ENCODE results near the gene STRAP.
"Not testable (repeated sequence)": the region's sequence is repeated elsewhere in the genome, so short reads cannot be mapped to it uniquely, and the experiment has no call there.

STRAP gene

DNA sequence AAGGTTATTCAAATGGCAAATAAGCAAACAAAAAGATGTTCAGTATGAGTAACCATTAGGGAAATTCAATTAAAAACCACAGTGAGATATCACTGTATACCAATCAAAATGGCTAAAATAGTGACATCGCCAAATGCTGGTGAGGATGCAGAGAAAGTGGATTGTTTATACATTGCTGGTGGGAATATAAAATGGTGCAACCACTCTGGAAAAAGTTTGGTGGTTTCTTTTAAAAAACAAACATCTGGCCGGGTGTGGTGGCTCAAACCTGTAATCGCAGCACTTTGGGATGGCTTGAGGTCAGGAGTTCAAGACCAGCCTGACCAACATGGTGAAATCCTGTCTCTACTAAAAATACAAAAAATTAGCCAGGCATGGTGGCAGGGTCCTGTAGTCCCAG is 14.0 kb upstream of the STRAP start:
- no peak for DNase-seq (ENCODE audit: low spot score)

DNA sequence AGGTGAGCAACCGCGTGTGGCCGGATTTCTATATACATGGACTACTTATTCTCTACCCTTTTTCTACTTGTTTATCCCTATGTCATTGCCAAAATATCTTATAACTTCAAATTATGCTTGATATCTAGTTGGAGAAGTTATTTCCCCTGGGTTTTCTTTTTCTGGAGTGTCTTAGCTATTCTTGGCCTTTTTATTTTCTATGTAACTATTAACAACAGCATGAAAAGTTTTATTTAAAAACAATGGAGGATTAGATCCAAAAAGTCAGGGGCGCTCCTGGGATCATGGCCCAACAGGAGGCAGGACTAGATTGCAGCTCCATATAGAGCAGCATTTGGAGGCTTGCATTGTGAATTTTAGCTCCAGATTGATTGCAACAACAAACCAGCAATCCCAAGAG is 8.6 kb upstream of the STRAP start:
- DNase-seq (ENCODE audit: low spot score), result no peak

DNA sequence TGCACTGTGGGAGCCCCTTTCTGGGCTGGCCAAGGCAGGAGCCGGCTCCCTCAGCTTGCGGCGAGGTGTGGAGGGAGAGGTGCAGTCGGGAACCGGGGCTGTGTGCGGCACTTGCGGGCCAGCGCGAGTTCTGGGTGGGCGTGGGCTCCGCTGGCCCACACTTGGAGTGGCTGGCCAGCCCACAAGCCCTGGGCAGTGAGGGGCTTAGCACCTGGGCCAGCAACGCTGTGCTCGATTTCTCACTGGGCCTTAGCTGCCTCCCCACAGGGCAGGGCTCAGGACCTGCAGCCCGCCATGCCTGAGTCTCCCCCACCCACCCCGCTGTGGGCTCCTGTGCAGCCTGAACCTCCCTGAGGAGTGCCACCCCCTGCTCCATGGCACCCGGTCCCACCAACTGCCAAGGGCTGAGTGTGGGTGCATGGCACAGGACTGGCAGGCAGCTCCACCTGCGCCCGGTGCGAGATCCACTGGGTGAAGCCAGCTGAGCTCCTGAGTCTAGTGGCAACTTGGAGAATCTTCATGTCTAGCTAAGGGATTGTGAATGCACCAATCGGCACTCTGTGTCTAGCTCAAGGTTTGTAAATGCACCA is 7.5 kb upstream of the STRAP start:
- DNase-seq (ENCODE audit: low spot score), result not testable (repeated sequence)

DNA sequence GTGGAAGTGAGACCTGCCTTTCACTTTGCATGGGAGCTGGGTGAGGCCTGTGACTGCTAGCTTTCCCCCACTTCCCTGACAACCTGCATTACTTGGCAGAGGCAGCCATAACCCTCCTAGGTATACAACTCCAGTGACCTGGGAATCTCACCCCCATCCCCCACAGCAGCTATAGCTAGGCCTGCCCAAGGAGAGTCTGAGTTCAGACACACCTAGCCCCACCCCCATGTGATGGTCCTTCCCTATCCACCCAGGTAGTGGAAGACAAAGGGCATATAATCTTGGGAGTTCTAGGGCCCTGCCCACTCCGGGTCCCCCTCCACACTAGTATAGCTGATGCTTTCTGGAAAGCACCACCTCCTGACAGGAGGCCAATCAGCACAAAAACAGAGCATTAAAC is 6.3 kb upstream of the STRAP start:
- no peak for DNase-seq (ENCODE audit: low spot score)

DNA sequence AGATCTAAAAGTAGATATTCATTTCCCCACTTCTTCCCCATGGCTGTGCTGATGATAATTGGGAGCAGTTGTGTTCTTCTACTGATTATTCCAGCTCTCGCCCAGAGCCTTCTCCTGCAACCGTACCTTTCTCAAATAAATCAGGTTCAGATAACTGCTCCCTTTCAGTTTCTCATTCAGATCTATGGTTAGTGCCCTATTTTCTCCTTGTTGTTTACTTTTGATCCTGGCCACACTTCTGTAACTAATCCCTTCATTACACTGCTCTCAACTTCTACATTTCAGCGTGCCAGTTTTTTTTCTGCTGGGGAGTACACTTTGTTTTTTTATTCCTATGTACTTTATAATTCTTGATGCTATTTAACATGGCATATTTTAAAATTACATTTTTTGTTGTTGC is 2.8 kb upstream of the STRAP start:
- DNase-seq (ENCODE audit: low spot score), result no peak

DNA sequence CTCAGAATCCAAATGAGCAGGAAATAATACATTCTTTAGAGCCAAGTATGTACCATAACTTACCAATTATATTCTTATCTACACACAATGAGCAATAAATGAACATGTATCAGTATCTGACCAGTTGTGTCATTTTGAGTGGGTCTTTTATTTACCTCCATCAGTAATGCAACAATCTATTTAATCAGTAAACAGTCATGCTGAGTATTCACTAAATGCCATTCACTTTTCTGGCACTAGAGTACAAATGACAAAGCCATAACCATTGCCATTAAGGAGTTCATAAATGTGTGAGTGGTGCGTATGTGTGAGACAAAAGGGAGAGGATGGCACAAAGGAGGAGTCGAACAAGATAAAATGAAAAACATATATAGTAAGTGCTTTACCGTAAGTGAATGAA is 1.5 kb upstream of the STRAP start:
- DNase-seq (ENCODE audit: low spot score), result no peak

DNA sequence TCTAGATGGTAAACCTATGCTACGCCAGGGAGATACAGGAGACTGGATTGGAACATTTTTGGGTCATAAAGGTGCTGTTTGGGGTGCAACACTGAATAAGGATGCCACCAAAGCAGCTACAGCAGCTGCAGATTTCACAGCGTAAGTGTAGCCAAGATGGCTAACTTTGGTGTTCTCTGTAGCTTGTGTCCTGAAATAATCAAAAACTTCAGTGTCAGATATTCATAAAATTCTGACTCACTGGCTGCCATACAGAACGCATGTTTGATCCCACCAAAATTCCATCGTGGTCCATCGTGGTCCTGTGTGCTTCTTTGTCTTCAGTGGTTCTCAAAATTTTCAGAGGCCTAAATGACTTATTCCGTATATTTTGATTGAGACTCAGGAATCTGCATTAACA is 1.3 kb downstream of the STRAP start:
- DNase-seq (ENCODE audit: low spot score), result no peak

DNA sequence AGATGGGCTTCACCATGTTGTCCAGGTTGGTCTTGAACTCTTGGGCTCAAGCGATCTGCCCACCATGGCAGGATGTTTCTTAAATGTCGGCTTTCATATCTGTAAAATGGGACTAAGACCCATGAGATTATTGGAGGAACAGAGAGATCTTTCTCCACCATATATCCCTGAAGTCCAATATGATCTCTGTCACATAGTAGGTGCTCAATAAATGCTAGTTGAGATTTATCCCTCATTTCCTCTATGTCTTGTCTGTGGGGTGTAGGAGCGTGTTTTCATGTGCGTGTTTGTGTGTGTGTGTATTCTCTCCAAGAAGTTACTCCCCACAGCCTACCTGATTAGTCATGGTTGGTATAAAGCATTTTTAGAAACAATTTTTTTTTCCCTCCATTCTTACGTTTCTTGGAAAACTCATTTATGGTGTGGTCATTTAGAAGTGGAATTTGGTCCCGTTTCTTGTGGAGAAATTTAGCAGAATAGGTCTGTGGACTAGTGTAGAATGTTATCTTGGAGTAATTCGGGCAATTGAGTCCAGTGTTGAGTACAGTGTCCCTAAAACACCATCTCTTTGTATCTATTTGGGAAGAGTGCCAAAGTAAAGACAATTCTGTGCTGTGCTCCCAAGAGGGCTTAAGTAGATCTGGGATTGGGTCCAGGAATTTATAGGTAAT is 4.3 kb downstream of the STRAP start:
- no peak for DNase-seq (ENCODE audit: low spot score)

DNA sequence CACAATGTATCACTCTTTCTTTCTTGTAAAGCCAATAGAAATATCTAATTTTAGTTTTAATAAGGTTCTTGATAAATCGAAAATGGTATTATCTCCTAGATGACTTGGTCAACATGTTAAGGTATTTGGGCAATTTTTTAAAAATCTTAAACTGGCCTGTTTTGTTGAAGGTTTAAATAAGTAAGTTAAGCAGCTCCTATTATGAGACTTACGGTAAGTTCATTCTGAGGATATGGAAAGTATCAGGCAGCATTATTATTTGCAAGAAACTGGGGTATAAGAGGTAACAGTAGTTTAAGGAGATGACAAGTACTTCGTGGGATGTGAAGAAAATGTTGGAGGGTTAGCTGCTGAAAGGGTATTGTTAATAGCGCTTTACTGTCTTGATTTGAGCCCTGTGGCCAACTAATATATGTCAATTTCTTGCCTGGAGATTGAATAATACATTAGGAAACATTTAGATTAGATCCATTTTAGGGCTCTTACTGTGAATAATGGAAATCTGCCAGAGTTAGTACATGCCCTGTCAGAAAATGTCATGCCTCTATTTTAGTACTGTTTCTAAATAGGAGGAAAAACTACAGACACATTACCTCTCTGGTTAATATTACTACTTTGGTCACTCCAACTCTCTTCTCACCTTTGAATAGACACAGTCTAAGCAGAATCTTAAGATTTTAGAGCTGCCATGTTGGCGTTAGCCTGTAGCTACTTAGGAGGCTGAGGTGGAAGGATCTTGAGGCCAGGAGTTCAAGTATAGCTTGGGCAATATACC is 5.0 kb downstream of the STRAP start:
- no peak for DNase-seq (ENCODE audit: low spot score)

DNA sequence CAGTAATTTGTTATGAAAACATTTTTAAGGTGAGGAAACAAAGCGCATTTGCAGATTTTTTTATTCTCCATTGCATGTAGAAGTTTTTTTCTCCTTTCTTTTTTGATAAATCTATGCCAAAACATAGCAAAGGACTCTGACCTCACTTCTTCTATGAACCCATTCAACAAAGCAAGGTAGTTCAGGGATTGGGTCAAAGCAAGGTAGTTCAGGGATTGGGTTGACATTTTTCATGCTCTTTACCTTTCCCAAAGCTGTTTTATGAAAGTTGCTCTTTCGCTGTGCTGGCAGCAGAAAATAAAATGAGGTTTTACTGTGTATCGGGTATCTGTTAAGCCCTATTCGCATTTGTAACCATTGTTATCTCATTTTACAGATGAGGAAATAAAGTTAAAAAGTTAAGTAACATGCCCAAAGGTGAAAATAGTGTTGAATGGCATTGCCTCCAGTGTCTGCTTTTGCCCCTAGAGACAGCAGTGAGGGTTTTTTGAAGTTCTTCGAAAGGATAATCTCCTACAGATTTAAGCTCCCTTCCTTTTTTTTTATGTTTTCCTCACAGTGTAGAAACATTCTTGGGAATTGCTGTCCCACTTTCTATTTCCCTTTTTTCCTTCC is 10.6 kb downstream of the STRAP start:
- DNase-seq (ENCODE audit: low spot score), result no peak

DNA sequence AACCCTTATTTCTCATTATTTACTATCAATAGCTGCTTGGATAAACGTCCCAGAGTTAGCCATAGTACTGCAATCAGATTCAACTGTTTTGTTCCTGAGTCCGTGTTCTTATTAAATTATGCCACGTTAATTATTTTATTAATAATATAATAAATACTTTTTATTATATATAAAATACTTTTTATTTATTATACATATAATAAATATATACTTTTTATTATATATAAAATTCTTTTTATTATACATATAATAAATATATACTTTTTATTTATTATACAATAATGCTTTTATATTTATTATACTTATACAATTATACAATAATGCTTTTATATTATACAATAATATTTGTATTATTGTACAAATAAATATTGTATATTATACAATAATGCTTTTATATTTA is 11.1 kb downstream of the STRAP start:
- no peak for DNase-seq (ENCODE audit: low spot score)

DNA sequence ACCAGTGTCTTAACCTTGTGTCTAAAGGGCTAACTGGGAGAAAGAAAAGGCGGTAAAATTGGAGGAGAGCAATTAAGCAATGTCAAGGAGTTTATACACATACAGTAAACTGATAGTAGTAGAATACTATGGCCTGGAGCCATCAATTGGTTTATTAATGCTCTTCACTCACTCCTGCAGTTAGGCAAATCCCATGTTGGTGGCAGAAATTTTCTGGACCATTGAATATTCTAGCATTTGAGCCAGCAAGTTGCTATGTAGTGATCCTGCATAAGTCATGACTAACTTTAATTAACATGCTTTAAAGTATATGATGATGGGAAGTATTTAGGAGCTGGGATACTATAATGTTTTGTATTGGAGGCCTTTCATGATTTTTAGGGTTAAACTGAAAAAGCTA is 14.7 kb downstream of the STRAP start:
- no peak for DNase-seq (ENCODE audit: low spot score)

DNA sequence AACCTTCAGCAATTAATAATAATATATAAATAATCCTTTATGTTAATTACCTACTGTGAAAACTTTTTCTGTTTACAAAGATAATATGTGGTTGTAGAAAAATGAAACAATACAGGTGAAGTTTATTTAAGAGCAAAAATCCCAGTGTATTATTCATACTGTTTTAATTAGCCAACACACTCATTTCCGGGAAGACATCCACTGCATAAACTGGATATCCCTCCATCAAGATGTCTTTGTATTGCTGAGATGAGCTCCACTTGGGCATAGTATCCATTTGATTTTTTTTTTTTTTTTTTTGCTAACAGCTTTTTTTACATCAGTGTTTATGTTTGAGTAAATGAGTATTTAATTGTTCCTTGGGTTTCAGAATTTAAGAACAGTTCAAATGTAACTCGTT is 15.2 kb downstream of the STRAP start:
- DNase-seq (ENCODE audit: low spot score), result no peak

DNA sequence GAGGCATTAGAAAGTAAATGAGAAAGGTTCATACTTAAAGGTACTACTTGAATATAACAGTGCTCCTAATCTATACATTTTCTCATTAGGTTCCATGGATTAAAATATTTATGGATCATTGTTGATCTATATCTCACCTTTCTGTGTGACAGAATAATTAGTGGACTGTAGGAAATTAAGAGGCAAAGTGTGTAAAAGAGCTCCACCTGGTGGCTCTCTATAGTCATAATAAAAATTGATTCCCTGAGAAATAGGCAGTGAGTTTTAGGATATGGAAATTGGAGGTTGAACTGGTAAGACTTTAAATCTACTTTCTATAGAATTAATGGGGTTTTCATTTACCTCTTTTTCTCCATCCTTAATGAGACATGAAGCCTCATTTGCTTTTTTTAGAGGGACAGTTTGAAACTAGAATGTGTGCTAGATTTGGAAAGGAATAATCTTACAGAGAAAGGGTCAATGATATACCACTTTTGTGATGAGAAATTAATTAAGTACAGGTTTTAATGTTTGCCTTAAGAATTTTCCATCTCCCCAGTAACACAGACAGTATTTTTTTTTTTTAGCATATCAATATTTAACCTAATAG is 17.2 kb downstream of the STRAP start:
- peak; percentile 28 for DNase-seq (ENCODE audit: low spot score)

DNA sequence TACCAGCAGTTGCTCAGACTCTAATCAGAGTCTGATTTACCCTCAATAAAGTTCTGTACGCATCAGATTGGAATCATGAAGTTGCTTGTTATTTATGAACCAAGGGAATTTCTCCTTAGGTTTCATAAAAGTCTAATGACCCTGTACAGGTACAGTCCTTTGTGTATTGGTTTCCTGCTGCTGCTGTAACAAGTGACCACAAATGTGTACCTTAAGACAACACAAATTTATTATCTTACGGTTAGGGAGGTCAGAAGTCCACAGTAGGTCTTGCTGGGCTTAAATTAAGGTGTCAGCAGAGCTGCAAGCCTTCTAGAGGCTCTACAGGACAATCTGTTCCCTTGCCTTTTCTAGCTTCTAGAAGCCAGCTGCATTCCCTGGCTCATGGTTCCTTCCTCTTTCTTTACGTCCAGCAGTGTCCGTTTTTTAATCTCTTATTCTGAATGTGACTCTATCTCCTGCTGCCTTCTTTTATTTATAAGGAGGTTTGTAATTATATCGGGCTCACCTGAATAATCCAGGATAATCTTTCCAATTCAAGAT is 22.3 kb downstream of the STRAP start:
- no peak for DNase-seq (ENCODE audit: low spot score)

DNA sequence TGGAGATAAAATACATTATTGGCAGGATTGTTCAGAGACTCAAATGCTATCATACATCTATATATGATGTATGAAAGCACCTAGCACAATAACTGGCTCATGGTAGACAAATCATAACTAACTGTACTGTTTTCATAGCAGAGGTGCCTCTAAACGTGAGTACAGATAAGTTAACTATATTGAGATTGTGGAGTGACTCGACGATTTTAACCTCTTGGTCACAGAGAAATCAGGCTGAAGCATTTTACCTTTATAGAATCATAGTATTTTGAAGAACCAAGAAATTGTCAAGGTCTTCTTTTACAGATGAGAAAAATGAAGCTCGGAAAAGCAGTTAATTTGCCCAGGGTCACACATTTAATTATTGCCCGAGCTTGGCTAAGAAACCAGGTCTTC is 28.3 kb downstream of the STRAP start:
- no peak for DNase-seq (ENCODE audit: low spot score)

DNA sequence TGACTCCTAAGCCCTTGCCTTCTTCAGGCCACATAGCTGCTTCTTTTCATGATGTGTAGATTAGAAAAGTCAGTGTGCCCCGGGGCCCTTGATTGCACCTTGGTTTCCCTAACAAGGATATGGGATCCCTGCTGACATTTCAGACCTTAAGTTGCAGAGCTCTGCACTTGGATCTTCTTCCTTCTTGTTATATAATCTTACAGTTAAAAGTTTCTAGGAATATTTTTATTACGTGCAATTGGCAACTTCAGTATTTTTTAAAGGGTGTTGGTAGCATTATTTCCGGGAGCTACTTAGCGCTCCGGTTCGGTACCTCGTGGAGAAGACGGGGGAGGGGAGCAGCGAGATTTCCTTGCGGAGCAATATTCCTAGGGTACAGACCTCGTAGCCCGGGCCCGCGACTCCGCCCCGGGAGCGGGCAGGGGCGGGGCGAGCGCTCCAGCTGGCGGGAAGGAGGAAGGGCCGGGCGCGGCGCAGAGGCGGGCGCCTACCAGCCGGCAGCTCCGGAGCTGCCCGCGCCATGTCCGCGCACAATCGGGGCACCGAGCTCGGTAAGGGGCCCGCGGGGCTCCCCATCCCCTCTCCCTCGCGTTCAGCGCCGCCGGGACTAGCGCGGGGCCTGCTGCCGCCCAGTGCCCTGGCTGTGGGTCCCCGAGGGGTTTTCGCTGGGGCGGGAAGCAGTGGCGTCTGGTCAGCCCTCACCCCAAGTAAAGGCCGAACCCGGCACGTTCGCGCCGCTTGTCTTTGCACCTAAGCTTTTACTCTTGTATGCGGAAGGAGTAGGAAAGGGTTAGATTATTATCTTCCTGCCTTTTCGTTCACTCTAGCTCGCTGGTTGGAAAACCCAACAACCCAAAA is 28.9 kb downstream of the STRAP start, which contains the start of gene DERA:
Gene DERA (plus strand): TSS at position 469 of the 858 bp plus-strand sequence. CDS start 52 bp downstream, at position 521.
- peak; percentile 79 for DNase-seq (ENCODE audit: low spot score)

DNA sequence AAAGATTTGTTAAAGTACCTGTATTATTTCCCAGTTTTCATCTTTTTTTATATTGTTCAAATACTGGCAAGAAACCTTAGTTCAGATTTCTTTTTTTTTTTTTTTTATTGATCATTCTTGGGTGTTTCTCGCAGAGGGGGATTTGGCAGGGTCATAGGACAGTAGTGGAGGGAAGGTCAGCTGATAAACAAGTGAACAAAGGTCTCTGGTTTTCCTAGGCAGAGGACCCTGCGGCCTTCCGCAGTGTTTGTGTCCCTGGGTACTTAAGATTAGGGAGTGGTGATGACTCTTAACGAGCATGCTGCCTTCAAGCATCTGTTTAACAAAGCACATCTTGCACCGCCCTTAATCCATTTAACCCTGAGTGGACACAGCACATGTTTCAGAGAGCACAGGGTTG is 29.7 kb downstream of the STRAP start:
- DNase-seq (ENCODE audit: low spot score), result not testable (repeated sequence)

DNA sequence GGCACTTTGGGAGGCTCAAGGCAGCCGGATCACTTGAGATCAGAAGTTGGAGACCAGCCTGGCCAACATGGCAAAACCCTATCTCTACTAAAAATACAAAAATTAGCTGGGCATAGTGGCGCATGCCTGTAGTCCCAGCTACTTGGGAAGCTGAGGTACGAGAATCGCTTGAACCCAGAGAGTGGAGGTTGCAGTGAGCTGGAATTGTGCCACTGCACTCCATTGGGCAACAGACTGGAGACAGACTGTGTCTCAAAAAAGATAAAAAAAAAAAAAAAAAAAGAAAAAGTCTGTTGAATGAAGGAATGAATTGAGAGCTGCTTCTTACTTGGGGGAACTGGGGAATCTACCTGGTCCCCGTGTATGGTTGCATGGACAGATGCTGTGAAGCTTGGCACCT is 31.9 kb downstream of the STRAP start:
- DNase-seq (ENCODE audit: low spot score), result not testable (repeated sequence)

DNA sequence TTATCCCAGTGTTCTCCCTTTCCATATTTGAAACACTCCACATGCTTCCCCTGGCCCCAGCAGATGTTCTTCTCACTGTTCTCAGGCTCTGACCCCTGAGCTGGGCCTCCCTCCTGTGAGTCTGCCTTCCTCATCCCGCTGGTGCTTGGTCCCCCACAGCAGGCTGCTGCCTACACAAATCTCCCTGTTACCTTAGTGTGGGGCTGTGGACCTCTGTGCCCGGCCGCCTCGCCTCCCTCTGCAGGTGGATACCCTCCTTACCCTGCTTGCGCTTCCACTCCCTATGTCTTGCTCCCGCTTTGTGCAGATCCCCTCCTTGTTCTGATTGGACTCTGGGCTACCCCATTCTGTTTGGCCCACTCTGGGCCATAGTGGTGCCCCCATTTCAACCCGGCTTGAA is 35.9 kb downstream of the STRAP start:
- no peak for DNase-seq (ENCODE audit: low spot score)

DNA sequence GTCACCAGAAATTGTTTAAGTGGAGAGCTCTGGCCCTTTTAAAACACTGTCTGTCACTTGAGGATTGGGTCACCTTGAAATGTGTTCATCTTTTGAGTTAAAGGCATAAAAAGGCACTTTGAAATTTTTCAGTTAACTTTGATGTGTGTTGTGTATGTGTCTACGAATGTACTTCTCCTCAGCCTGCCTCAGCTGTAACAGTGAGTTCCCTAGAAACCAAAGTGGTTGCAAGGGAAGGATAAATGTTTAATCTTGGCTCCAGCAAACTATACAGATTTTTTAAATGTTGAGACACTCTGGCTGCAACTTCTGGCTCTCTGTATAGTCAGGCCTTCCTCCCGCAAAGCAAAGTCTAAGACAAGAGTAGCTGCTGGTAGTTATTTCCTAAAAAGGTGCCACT is 37.2 kb downstream of the STRAP start:
- peak; percentile 22 for DNase-seq (ENCODE audit: low spot score)
